CD4-positive, alpha-beta T cell treated with Interferon gamma for 1 hour (primary cell): Measurements from ENCODE around the gene ARX.

Experiments used
- DNase-seq: peaks from one replicate; pipeline ENCODE4 v3.0.0-alpha.2; 2020

Gene ARX

GRCh38 chrX:25016361-25016671 is 551 bp upstream of the ARX start:
- no peak for DNase-seq

- DNase-seq: no peak
These were observed 1.4 kb downstream of the ARX start for GRCh38 chrX:25014366-25014838.

GRCh38 chrX:25013632-25014365 is 2.0 kb downstream of the ARX start:
- no peak for DNase-seq

- DNase-seq: no peak
These were observed 2.8 kb downstream of the ARX start for GRCh38 chrX:25012793-25013631.

GRCh38 chrX:25012433-25012735 is 3.4 kb downstream of the ARX start:
- DNase-seq: no peak

DNA sequence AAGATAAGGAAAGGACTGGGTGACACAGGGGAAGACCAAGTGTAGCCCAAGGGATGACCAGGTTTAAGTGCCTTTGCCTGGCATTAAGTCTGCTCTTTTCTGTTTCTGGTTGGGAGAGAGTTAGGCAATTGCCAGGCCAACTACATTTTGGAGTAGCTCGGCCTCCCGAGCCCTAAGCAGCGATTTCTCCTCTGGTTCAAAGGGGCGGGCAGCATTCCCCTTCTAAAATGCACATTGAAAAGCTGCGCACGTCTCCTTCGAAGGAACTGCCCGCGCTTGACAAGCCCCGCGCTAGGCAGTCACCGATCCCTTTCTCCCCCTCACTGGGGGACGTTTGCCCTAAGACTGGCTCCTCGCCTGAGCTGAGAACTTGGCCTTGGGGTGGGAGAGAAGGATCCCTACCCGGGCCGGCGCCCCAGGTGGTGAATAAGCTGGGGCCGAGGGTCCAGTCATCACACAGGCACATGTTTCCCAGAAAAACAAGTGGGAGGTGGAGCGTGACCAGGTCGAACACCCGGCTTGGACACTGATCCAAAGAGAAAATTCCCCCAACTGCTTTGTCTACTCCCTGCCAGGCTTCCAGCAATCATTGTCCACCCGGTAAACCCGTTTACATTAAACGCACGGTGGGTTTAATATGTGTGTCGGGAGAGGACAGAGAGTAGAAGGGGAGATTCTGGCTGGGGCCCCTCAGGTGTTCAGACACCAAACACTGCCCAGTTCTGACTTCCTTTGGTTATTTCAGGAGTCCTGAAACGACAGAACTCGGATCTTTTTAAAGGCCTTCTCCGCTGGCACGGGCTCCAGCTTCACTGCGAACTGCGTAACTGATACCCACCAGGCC is 4.0 kb downstream of the ARX start:
- DNase-seq: no peak

- DNase-seq: no peak
These were observed 4.8 kb downstream of the ARX start for GRCh38 chrX:25010784-25011588.

GRCh38 chrX:25009407-25009806 is 6.4 kb downstream of the ARX start:
- DNase-seq: no peak

GRCh38 chrX:25007059-25008053 is 8.4 kb downstream of the ARX start:
- DNase-seq: no peak

- no peak for DNase-seq
These were observed 9.1 kb downstream of the ARX start for GRCh38 chrX:25006586-25007058.

- DNase-seq: no peak
These were observed 10.2 kb downstream of the ARX start for GRCh38 chrX:25005382-25006185.

DNA sequence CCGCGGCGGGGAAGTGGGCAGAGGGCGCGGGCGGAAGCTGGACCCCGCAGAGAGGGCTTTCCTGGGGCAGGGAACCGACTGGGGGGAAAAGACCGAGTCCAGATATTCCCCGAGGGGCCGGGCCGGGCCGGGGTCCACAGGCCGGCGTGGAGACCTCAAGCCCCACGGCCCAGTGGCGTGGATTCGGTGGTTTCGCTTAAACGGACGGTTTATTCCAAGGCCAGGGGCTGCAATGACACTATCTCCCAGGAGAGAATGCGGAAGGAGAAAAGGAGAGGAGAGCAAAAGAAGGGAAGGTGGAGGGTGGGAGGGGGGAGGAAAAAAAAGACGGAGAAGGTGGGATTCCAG is 10.8 kb downstream of the ARX start:
- DNase-seq: no peak

GRCh38 chrX:25004485-25005032 is 11.2 kb downstream of the ARX start:
- DNase-seq: no peak

GRCh38 chrX:25004040-25004439 is 11.7 kb downstream of the ARX start:
- DNase-seq: no peak

DNA sequence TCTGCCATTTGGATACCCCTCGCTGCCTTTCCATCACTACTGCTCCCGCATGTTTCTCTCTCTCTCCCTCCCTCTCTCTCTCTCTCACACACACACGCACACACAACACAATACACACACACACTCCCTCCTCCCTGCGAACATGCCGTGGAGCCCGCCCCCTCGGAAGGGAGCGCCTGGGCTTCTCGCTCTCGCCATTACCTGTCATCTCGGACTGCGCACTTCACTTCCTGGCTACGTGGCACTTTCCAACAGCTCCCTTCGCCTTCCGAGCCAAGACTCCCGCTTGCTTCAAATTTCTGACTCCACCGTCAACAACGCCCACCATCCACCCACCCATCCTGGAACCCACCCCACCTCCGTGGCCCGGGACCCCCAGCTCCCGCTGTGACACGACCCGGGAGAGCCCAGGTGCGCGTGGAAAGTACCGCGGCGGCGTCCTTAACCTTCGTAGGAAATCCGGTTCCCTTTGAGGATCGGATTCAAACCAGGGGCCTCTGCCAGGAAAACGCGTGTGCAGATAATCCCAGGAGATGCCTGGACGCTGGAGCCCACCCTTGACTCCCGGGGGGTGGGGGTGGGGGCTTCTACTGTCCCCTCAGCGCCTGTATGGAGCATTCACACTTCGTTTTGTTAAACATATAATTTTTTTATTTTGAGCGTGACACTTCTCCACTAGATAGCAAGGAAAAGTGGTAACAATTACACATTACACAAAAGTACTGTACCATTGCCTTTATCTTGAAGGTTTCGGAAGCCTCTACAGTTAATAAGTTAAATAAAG is 12.5 kb downstream of the ARX start:
- DNase-seq: no peak

GRCh38 chrX:25002661-25003020 is 13.1 kb downstream of the ARX start:
- no peak for DNase-seq

DNA sequence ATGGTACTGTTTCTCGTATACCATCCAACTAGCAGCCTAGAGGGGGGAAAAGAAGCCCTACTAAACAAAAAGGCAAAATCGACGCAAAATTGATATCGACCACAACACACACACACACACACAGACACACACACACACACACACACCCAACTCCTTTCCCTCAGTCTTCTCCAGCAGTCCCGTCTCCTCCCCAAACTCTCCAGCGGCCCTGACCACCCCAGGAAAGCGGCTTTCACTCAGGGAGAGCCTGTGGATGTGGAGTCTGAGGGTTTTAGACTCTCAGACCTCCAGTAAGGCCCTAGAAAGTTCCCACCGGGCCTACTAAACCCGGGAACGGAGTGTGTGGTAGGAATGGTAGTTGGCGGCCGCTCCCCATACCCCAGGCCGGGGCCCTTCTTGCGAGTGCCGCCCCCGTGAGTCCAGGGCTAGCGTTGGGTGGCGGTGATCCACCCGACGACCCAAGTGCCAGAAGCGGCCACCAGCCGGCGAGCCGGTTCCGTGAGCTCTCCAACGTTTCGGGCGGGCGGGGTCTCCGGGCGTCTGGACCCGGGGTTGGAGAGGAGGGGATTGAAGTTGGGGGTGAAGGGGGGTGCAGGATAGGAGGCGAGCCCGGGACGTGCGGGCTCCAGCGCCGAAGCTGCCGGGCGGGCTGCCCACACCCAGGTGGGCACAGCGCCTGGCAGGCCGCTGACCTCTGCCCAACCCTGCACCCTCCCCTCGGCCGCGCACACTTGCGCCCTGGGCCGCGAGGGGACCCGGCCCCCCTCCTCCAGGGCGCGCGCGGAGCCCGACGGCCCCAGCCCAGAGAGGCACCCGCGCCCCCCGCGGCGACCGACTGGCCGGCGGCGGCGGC is 13.7 kb downstream of the ARX start:
- DNase-seq: no peak

DNA sequence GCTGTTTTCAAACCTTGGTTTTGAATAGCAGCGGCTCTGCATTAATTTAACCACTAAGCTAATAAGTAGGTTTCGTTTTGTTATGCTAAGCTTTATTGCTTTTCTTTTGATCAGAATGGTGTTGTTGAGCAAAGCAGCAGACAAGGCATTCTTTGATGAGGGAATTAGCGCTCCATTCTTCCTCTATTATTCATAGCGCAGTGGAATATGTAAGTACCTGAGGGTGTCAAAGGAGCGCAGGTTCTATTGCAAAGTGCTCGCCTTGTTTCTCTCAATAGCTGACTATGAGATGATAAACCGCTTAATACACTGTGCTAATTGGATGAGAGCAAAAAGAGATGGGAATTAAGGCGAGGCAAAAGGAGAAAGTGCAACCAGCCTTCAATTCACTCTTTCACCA is 16.3 kb downstream of the ARX start:
- no peak for DNase-seq
